B cell (primary cell): ENCODE measurements around the gene ZFAND6. TPM values are rescaled to one million over a fixed set of nuclear protein-coding genes. Genes with fewer than 3 reads are reported as not detected.

Experiments
- ATAC-seq: fragments of 200-7000 bp; cut with Tn5 transposase; one replicate; pipeline ENCODE4 v1.10.0; 2021; ENCODE audit warnings: low read depth, mild to moderate bottlenecking, moderate number of reproducible peaks, moderate library complexity
- CTCF ChIA-PET: fragments of 350-600 bp; sonication (Branson Sonifier 250); formaldehyde crosslinking; loops from one replicate; lab custom pipeline; 2021; ENCODE audit warnings: antibody characterized with exemption, inconsistent platforms; lab: Charles Lee
- POLR2A ChIA-PET: fragments of 350-600 bp; sonication (Branson Sonifier 250); formaldehyde crosslinking; loops from one replicate; lab custom pipeline; 2021; ENCODE audit warnings: antibody characterized with exemption; lab: Charles Lee
- DNase-seq: peaks from one replicate; pipeline ENCODE4 v3.0.0; 2013
- H2AFZ ChIP-seq: 2 replicates; pipeline ENCODE4 v1.6.1; 2012; ENCODE audit warnings: mild to moderate bottlenecking, low read depth, low read length; ENCODE audit not compliant: insufficient read depth, poor library complexity, severe bottlenecking
- H3K27ac ChIP-seq, 2 donors: 1 replicate in 1 of 2; 2 replicates in 1 of 2; pipeline ENCODE4 v1.5.1; 2012 to 2013; ENCODE audit warnings: low read length in 2 of 2, mild to moderate bottlenecking in 2 of 2, moderate library complexity in 1 of 2
- H3K27me3 ChIP-seq, 4 experiments: fragments of 200-600 bp in 1 of 4; sonication (generic) in 1 of 4; replicated peaks in 1 of 4; 1 replicate in 2 of 4; 2 replicates in 2 of 4; pipeline versions ENCODE4 v1.6.1 to v1.7.0; 2013 to 2016; ENCODE audit warnings: low read length in 3 of 4, mild to moderate bottlenecking in 2 of 4, mixed read lengths in 1 of 4, moderate library complexity in 1 of 4; ENCODE audit not compliant: insufficient read depth in 4 of 4, control insufficient read depth in 3 of 4; ENCODE audit errors: control extremely low read depth in 1 of 4
- H3K36me3 ChIP-seq, 2 experiments: replicated peaks in 1 of 2; 1 replicate in 1 of 2; 2 replicates in 1 of 2; pipeline versions ENCODE4 v1.6.1 to v1.7.1; 2013; ENCODE audit warnings: low read length in 1 of 2; ENCODE audit not compliant: insufficient read depth in 2 of 2, control insufficient read depth in 1 of 2; ENCODE audit errors: control extremely low read depth in 1 of 2, extremely low read depth in 1 of 2
- H3K4me1 ChIP-seq, 2 donors: fragments of 200-600 bp in 1 of 2; sonication (generic) in 1 of 2; 1 replicate in 1 of 2; 2 replicates in 1 of 2; pipeline versions ENCODE4 v1.5.1 to v1.6.1; 2013 to 2017; ENCODE audit warnings: low read length in 2 of 2; ENCODE audit not compliant: control insufficient read depth in 2 of 2, insufficient read depth in 2 of 2
- H3K4me2 ChIP-seq: replicated peaks from 2 replicates; pipeline ENCODE3; 2012; ENCODE audit warnings: mild to moderate bottlenecking, low read depth, low read length; ENCODE audit not compliant: poor library complexity, severe bottlenecking
- H3K4me3 ChIP-seq, 5 experiments: fragments of 200-600 bp in 1 of 5; sonication (generic) in 1 of 5; 1 replicate in 3 of 5; 2 replicates in 2 of 5; pipeline versions ENCODE4 v1.5.1 to v1.7.0; 2011 to 2016; ENCODE audit warnings: low read length in 4 of 5, mild to moderate bottlenecking in 4 of 5, low read depth in 2 of 5, control low read depth in 1 of 5, moderate library complexity in 1 of 5; ENCODE audit not compliant: insufficient read depth in 1 of 5; ENCODE audit errors: control extremely low read depth in 1 of 5, extremely low read depth in 1 of 5
- H3K79me2 ChIP-seq: fragments of 200-600 bp; sonication (generic); one replicate; pipeline ENCODE4 v1.6.0; 2016; ENCODE audit warnings: low read length; ENCODE audit not compliant: control insufficient read depth, insufficient read depth
- H3K9ac ChIP-seq: fragments of 200-600 bp; sonication (generic); 2 replicates; pipeline ENCODE4 v1.6.1; 2017; ENCODE audit warnings: mild to moderate bottlenecking, low read length, moderate library complexity
- H3K9me3 ChIP-seq, 3 donors: one replicate each; pipeline versions ENCODE4 v1.6.1 to v1.7.1; 2013; ENCODE audit warnings: low read length in 2 of 3; ENCODE audit not compliant: control insufficient read depth in 2 of 3, insufficient read depth in 1 of 3; ENCODE audit errors: control extremely low read depth in 1 of 3
- H4K20me1 ChIP-seq: 2 replicates; pipeline ENCODE4 v1.6.0; 2012; ENCODE audit warnings: mild to moderate bottlenecking, low read length; ENCODE audit not compliant: insufficient read depth, control insufficient read depth, poor library complexity, severe bottlenecking
- H3K27ac Mint-ChIP-seq: one replicate; pipeline ENCODE4 v1.8.0; 2021; ENCODE audit warnings: mixed read lengths
- H3K27me3 Mint-ChIP-seq: one replicate; pipeline ENCODE4 v1.8.0; 2021; ENCODE audit warnings: mixed read lengths
- H3K4me1 Mint-ChIP-seq: one replicate; pipeline ENCODE4 v1.8.0; 2021; ENCODE audit warnings: mixed read lengths
- H3K4me3 Mint-ChIP-seq: one replicate; pipeline ENCODE4 v1.8.0; 2021; ENCODE audit warnings: mixed read lengths
- H3K9me3 Mint-ChIP-seq: one replicate; pipeline ENCODE4 v1.8.0; 2022; ENCODE audit warnings: mixed read lengths; ENCODE audit not compliant: insufficient read depth
- CTCF ChIP-seq: fragments of 200-600 bp; IDR thresholded peaks from one replicate; pipeline ENCODE4 v1.8.0; 2022; ENCODE audit warnings: antibody characterized with exemption, mild to moderate bottlenecking
- EZH2 ChIP-seq: IDR thresholded peaks from 2 replicates; pipeline ENCODE4 v1.6.1; 2012; ENCODE audit warnings: borderline replicate concordance, low read depth, mild to moderate bottlenecking, moderate library complexity, low read length; ENCODE audit not compliant: insufficient read depth, poor library complexity, severe bottlenecking
- WGBS: methylation state at CpG from one replicate; pipeline ENCODE4 v1.1.5; 2013; ENCODE audit warnings: missing lambda C conversion rate; ENCODE audit not compliant: insufficient coverage; 5-methylcytosine and 5-hydroxymethylcytosine counted together
- intact Hi-C: fragments of 100-400 bp; cut with micrococcal nuclease; formaldehyde crosslinking; loops from one replicate; pipeline ENCODE4 v1.10.0; 2022
- polyA plus RNA-seq: library from polyadenylated mRNA; depleted of rRNA; stranded (reverse); fragments of >200 nt; gene quantifications from 2 replicates; pipeline ENCODE4 v1.2.3, GENCODE V29; 2012
- total RNA-seq, 2 donors: library from RNA; stranded (reverse); fragments of 120-200 nt in 1 of 2; gene quantifications; 1 replicate in 1 of 2; 2 replicates in 1 of 2; pipeline versions ENCODE4 v1.2.3 to v1.2.4, GENCODE V29; 2013 to 2022

Gene ZFAND6
- total and polyA plus RNA-seq, 2 donors (not counting 1 experiment from before 2014, with no cell fraction given): 60.6 to 144 TPM

GRCh38 chr15:80152896-80153876, 93.7 kb downstream of the ZFAND6 start, which contains the start of gene FAH:
TSS of gene FAH (plus strand) at chr15:80152999. CDS start at chr15:80153055, 56 bp downstream.
- ATAC-seq: peak; percentile 52

More at GRCh38 chr15:80152896-80153876, 93.7 kb downstream of the ZFAND6 start, which contains the start of gene FAH:
- WGBS: 1% methylated on average over 34 of the region's 45 CpGs
- Mint-ChIP-seq H3K27ac (peak within 1 kb of the TSS; percentile 62), H3K4me1 (peaks cover 21% of the 10 kb centered on the region), H3K4me3 (peak within 1 kb of the TSS; percentile 94), H3K27me3 (no peaks in the 10 kb centered on the region), H3K9me3 (no peaks in the 10 kb centered on the region)
- Histone ChIP-seq H3K27ac (peak within 1 kb of the TSS in 1 of 2 donors; percentile 38), H3K4me2 (peak within 1 kb of the TSS; percentile 94), H4K20me1 (no peaks in the 10 kb centered on the region), H3K27me3 (no peaks in the 10 kb centered on the region), H3K36me3 (no peaks in the 10 kb centered on the region), H2AFZ (peak within 1 kb of the TSS; percentile 85), H3K79me2 (no peaks in the 10 kb centered on the region), H3K4me1 (peaks cover 8 to 11% of the 10 kb centered on the region in 2 donors), H3K9me3 (no peaks in the 10 kb centered on the region), H3K9ac (peak within 1 kb of the TSS; percentile 73), H3K4me3 (peak within 1 kb of the TSS; percentile 58 to 89 (median 77))
- intact Hi-C loops: loop anchor here (1.0 to 5.0 kb wide), 6 partner anchors 94 to 842 kb away; partner anchors contain the start of genes TMED3 and ZFAND6
- peak; percentile 64 for DNase-seq
- ChIA-PET CTCF (interaction anchor here (1.0 to 2.0 kb wide), 2 partner anchors 93 to 94 kb away, joined by 3 to 4 read pairs; partner anchors contain the start of gene ZFAND6), POLR2A (interaction anchor here (2.0 kb wide), 1 partner anchor 94 kb away, joined by 10 read pairs; the partner anchor contains the start of gene ZFAND6)
- TF ChIP-seq CTCF (no peak), EZH2 (no peak)
